Spleen (tissue), 11 donors: Measurements from ENCODE around the gene HMGXB4. TPM values are rescaled to one million over a fixed set of nuclear protein-coding genes. Genes with fewer than 3 reads are reported as not detected.

Experiments used
- DNase-seq: peaks from one replicate; pipeline ENCODE4 v3.0.0-alpha.2; 2020
- H3K27ac ChIP-seq, 8 donors: fragments of 200-600 bp; sonication (generic) in 7 of 8; 1 replicate in 4 of 8; 2 replicates in 4 of 8; pipeline versions ENCODE4 v1.5.0 to v1.8.0; 2016 to 2021; ENCODE audit warnings: inconsistent platforms in 4 of 8, mild to moderate bottlenecking in 4 of 8, moderate library complexity in 1 of 8
- H3K27me3 ChIP-seq, 7 donors: fragments of 200-600 bp; sonication (generic) in 6 of 7; replicated peaks in 1 of 7; 1 replicate in 4 of 7; 2 replicates in 3 of 7; pipeline versions ENCODE4 v1.5.0 to v1.8.0; 2016 to 2021; ENCODE audit warnings: inconsistent platforms in 3 of 7, mild to moderate bottlenecking in 1 of 7
- H3K36me3 ChIP-seq, 6 donors: fragments of 200-600 bp; sonication (generic) in 5 of 6; 1 replicate in 4 of 6; 2 replicates in 2 of 6; pipeline versions ENCODE4 v1.5.0 to v1.8.0; 2016 to 2021; ENCODE audit warnings: inconsistent platforms in 2 of 6
- H3K4me1 ChIP-seq, 6 donors: fragments of 200-600 bp; sonication (generic) in 5 of 6; 1 replicate in 3 of 6; 2 replicates in 3 of 6; pipeline versions ENCODE4 v1.5.0 to v1.8.0; 2016 to 2021; ENCODE audit warnings: inconsistent platforms in 3 of 6
- H3K4me3 ChIP-seq, 8 donors: fragments of 200-600 bp; sonication (generic) in 7 of 8; 1 replicate in 4 of 8; 2 replicates in 4 of 8; pipeline versions ENCODE4 v1.5.0 to v1.8.0; 2016 to 2021; ENCODE audit warnings: inconsistent platforms in 4 of 8, mild to moderate bottlenecking in 4 of 8, moderate library complexity in 2 of 8
- H3K9me3 ChIP-seq, 8 donors: fragments of 200-600 bp; sonication (generic) in 7 of 8; 1 replicate in 4 of 8; 2 replicates in 4 of 8; pipeline versions ENCODE4 v1.5.0 to v1.8.0; 2016 to 2021; ENCODE audit warnings: inconsistent platforms in 4 of 8
- POLR2A ChIP-seq, 3 donors: fragments of 450-650 bp; IDR thresholded peaks; one replicate each; pipeline ENCODE4 v1.5.1; 2017; ENCODE audit warnings: antibody characterized with exemption in 3 of 3, mild to moderate bottlenecking in 1 of 3
- POLR2AphosphoS5 ChIP-seq, 3 donors: sonication (generic); formaldehyde crosslinking; IDR thresholded peaks; one replicate each; pipeline ENCODE4 v1.5.1; 2017; ENCODE audit warnings: antibody characterized with exemption in 3 of 3
- WGBS, 5 donors: extraction: QIAGEN DNeasy Blood & Tissue Kit in 3 of 5; methylation state at CpG; one replicate each; pipeline versions ENCODE4 v1.1.5 to v1.1.7; 2013 to 2018; 5-methylcytosine and 5-hydroxymethylcytosine counted together
- intact Hi-C: fragments of 100-400 bp; cut with DNase I; formaldehyde crosslinking; loops from one replicate; pipeline ENCODE4 v1.15.0; 2023; ENCODE audit warnings: low total_unique reads
- polyA plus RNA-seq, 3 donors: library from polyadenylated mRNA; stranded (reverse); fragments of 200-250 nt; gene quantifications; one replicate each; pipeline ENCODE4 v1.2.1, GENCODE V29; 2013
- total RNA-seq, 7 donors: library from RNA; depleted of rRNA in 3 of 7; stranded (reverse); fragments of >200 nt in 3 of 7; fragmentation: NEBNext Ultra II Directional in 4 of 7; extraction: Animal tissue kit (Norgen Biotek cat#: 25700) in 4 of 7; gene quantifications; one replicate each; pipeline versions ENCODE4 v1.1.0 to v1.2.1, GENCODE V29; 2016 to 2021
- TF ChIP-seq, protein P1 (sequence below), 11 experiments: fragments of 200-600 bp in 7 of 11; fragments of 450-650 bp in 4 of 11; sonication (generic) in 4 of 11; IDR thresholded peaks in 8 of 11; conservative IDR thresholded peaks in 3 of 11; 1 replicate in 7 of 11; 2 replicates in 4 of 11; pipeline versions ENCODE4 v1.4.0 to v1.8.0; 2016 to 2021; ENCODE audit warnings: antibody characterized with exemption in 11 of 11, inconsistent platforms in 4 of 11, mild to moderate bottlenecking in 1 of 11
- donor health status: healthy with polysubstance abuse.
- donor health status: DM: no; HTN: no; CAD: no; lungs with moderate emphysema.
- donor health status: DM: no; HTN: no; CAD: no.
- donor health status: Bipolar disorder and iron deficiency.
- donor health status: healthy.
- donor health status: DM: no; HTN: no; CAD: no.
- donor health status: DM: yes; HTN: yes; CAD: no.

HMGXB4 gene
- total and polyA plus RNA-seq, 10 donors, result 4.0 to 24.6 (median 19.5) TPM

DNA sequence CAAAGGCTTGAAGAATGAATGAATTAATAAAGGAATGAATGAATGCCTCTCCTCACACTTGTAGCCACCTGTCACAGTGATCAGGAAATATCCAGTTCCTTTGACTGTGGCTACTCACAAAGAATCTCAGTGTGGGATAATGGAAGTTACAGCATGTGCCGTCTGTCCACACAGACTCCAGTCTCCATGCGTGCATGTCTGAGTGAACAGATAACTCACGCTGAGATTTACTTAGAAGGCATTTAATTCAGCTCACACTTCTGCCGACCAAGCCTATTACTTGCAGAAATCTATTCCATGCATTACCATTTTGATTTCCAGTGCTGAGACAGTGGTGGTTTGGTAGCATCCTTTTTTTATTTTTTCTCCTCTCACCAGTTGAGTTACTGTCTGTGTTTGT, 32.3 kb upstream of the HMGXB4 start:
- intact Hi-C loops, result no loop called here
- no peak for DNase-seq
- Histone ChIP-seq H3K27ac (no peak overlapping the region), H3K4me1 (no peaks in the 10 kb centered on the region), H3K36me3 (no peaks in the 10 kb centered on the region), H3K27me3 (peaks cover 0 to 59% (median 4%) of the 10 kb centered on the region in 7 donors), H3K4me3 (no peak overlapping the region), H3K9me3 (peaks cover 0 to 6% (median 0%) of the 10 kb centered on the region in 8 donors)
- TF ChIP-seq POLR2A (IDR thresholded peaks at IDR 0.05) (no peak), POLR2AphosphoS5 (IDR thresholded peaks at IDR 0.05) (no peak)
- TF ChIP-seq, protein P1, sequence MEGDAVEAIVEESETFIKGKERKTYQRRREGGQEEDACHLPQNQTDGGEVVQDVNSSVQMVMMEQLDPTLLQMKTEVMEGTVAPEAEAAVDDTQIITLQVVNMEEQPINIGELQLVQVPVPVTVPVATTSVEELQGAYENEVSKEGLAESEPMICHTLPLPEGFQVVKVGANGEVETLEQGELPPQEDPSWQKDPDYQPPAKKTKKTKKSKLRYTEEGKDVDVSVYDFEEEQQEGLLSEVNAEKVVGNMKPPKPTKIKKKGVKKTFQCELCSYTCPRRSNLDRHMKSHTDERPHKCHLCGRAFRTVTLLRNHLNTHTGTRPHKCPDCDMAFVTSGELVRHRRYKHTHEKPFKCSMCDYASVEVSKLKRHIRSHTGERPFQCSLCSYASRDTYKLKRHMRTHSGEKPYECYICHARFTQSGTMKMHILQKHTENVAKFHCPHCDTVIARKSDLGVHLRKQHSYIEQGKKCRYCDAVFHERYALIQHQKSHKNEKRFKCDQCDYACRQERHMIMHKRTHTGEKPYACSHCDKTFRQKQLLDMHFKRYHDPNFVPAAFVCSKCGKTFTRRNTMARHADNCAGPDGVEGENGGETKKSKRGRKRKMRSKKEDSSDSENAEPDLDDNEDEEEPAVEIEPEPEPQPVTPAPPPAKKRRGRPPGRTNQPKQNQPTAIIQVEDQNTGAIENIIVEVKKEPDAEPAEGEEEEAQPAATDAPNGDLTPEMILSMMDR (IDR thresholded peaks at IDR 0.05 in 8 of 11, conservative IDR thresholded peaks at IDR 0.05 in 3 of 11), result no peak
- WGBS, 5 donors, result 81 to 88% (median 85%) methylated on average over 4 of the region's 4 CpGs

- Histone ChIP-seq H3K4me1 (peaks cover 0 to 7% (median 0%) of the 10 kb centered on the region in 6 donors), H3K4me3 (no peak overlapping the region), H3K27me3 (peaks cover 0 to 70% (median 4%) of the 10 kb centered on the region in 7 donors), H3K9me3 (peaks cover 0 to 6% (median 0%) of the 10 kb centered on the region in 8 donors), H3K27ac (no peak overlapping the region), H3K36me3 (no peaks in the 10 kb centered on the region)
- TF ChIP-seq POLR2A (IDR thresholded peaks at IDR 0.05), result no peak
- TF ChIP-seq, protein P1 (IDR thresholded peaks at IDR 0.05 in 8 of 11, conservative IDR thresholded peaks at IDR 0.05 in 3 of 11), result no peak
- TF ChIP-seq POLR2AphosphoS5 (IDR thresholded peaks at IDR 0.05), result no peak
- WGBS, 5 donors, result 57 to 69% (median 61%) methylated on average over 5 of the region's 5 CpGs
- intact Hi-C loops, result no loop called here
- no peak for DNase-seq
These were observed 30.2 kb upstream of the HMGXB4 start for GRCh38 chr22:35226958-35227647.

GRCh38 chr22:35229865-35230264, 27.4 kb upstream of the HMGXB4 start:
- Histone ChIP-seq H3K27ac (no peak overlapping the region), H3K36me3 (no peaks in the 10 kb centered on the region), H3K9me3 (peaks cover 0 to 6% (median 0%) of the 10 kb centered on the region in 8 donors), H3K4me3 (no peak overlapping the region), H3K27me3 (peaks cover 0 to 56% (median 0%) of the 10 kb centered on the region in 7 donors), H3K4me1 (peaks cover 0 to 7% (median 0%) of the 10 kb centered on the region in 6 donors)
- TF ChIP-seq, protein P1 (IDR thresholded peaks at IDR 0.05 in 8 of 11, conservative IDR thresholded peaks at IDR 0.05 in 3 of 11), result peak in 1 of 11 experiments; percentile 17
- TF ChIP-seq POLR2AphosphoS5 (IDR thresholded peaks at IDR 0.05), result no peak
- 78 to 89% (median 87%) methylated on average over 7 of the region's 7 CpGs for WGBS, 5 donors
- intact Hi-C loops, result no loop called here
- DNase-seq, result no peak

- intact Hi-C loops, result no loop called here
- peaks cover 0 to 7% (median 0%) of the 10 kb centered on the region in 6 donors for H3K4me1 ChIP-seq
- H3K36me3 ChIP-seq, result no peaks in the 10 kb centered on the region
- H3K9me3 ChIP-seq, result peaks cover 0 to 10% (median 0%) of the 10 kb centered on the region in 8 donors
- H3K27ac ChIP-seq, result no peak overlapping the region
- no peak overlapping the region for H3K4me3 ChIP-seq
- no peak for DNase-seq
- TF ChIP-seq, protein P1 (IDR thresholded peaks at IDR 0.05 in 8 of 11, conservative IDR thresholded peaks at IDR 0.05 in 3 of 11), result no peak
- TF ChIP-seq POLR2A (IDR thresholded peaks at IDR 0.05) (no peak), POLR2AphosphoS5 (IDR thresholded peaks at IDR 0.05) (no peak)
- H3K27me3 ChIP-seq, result peaks cover 0 to 56% (median 0%) of the 10 kb centered on the region in 7 donors
These were observed 26.9 kb upstream of the HMGXB4 start for GRCh38 chr22:35230417-35230816.
